ENCODE results near the gene HSPA9.
A peak's percentile ranks its signal among the peaks of the same experiment; 100 is the strongest.

Gene HSPA9

GRCh38 chr5:138580777-138581176 is 5.6 kb upstream of the HSPA9 start:
- no peak overlapping the region for H3K4me2 ChIP-seq (ENCODE audit: low read length)
- H3K79me2 ChIP-seq = no peaks in the 10 kb centered on the region
- H3K36me3 ChIP-seq (ENCODE audit: control insufficient read depth, insufficient read depth, low read length) = no peaks in the 10 kb centered on the region
- no peak overlapping the region for H2AFZ ChIP-seq
- no peak overlapping the region for H3K9ac ChIP-seq
- no peak overlapping the region for H3K4me3 ChIP-seq (ENCODE audit: low read depth, low read length)
- no peaks in the 10 kb centered on the region for H3K9me3 ChIP-seq (ENCODE audit: control insufficient read depth, low read length)
- no peak overlapping the region for H3K27ac ChIP-seq
- no peak for TF ChIP-seq CTCF (IDR thresholded peaks at IDR 0.05)
- H3K27me3 ChIP-seq (ENCODE audit: control insufficient read depth, insufficient read depth, low read length) = no peaks in the 10 kb centered on the region
- no peaks in the 10 kb centered on the region for H3K4me1 ChIP-seq

GRCh38 chr5:138580001-138580400 is 4.8 kb upstream of the HSPA9 start:
- Histone ChIP-seq H3K4me3 (ENCODE audit: low read depth, low read length) (no peak overlapping the region), H3K36me3 (ENCODE audit: control insufficient read depth, insufficient read depth, low read length) (no peaks in the 10 kb centered on the region), H3K27me3 (ENCODE audit: control insufficient read depth, insufficient read depth, low read length) (no peaks in the 10 kb centered on the region), H3K79me2 (no peaks in the 10 kb centered on the region), H3K4me2 (ENCODE audit: low read length) (no peak overlapping the region), H2AFZ (no peak overlapping the region), H3K27ac (no peak overlapping the region), H3K9ac (no peak overlapping the region), H3K4me1 (no peaks in the 10 kb centered on the region), H3K9me3 (ENCODE audit: control insufficient read depth, low read length) (no peaks in the 10 kb centered on the region)
- no peak for TF ChIP-seq CTCF (IDR thresholded peaks at IDR 0.05)

- Histone ChIP-seq H3K79me2 (peaks cover 3% of the 10 kb centered on the region), H3K27me3 (ENCODE audit: control insufficient read depth, insufficient read depth, low read length) (no peaks in the 10 kb centered on the region), H3K9ac (no peak overlapping the region), H3K9me3 (ENCODE audit: control insufficient read depth, low read length) (no peaks in the 10 kb centered on the region), H2AFZ (no peak overlapping the region), H3K27ac (no peak overlapping the region), H3K36me3 (ENCODE audit: control insufficient read depth, insufficient read depth, low read length) (no peaks in the 10 kb centered on the region), H3K4me1 (no peaks in the 10 kb centered on the region), H3K4me2 (ENCODE audit: low read length) (no peak overlapping the region), H3K4me3 (ENCODE audit: low read depth, low read length) (no peak overlapping the region)
- TF ChIP-seq CTCF (IDR thresholded peaks at IDR 0.05) = no peak
Observed at GRCh38 chr5:138579517-138579863, 4.3 kb upstream of the HSPA9 start.

- TF ChIP-seq CTCF (IDR thresholded peaks at IDR 0.05) = no peak
- peaks cover 17% of the 10 kb centered on the region for H3K79me2 ChIP-seq
- H3K27ac ChIP-seq = no peak overlapping the region
- H3K27me3 ChIP-seq (ENCODE audit: control insufficient read depth, insufficient read depth, low read length) = no peaks in the 10 kb centered on the region
- no peak overlapping the region for H2AFZ ChIP-seq
- H3K9me3 ChIP-seq (ENCODE audit: control insufficient read depth, low read length) = no peaks in the 10 kb centered on the region
- H3K4me3 ChIP-seq (ENCODE audit: low read depth, low read length) = no peak overlapping the region
- H3K4me2 ChIP-seq (ENCODE audit: low read length) = no peak overlapping the region
- no peak overlapping the region for H3K9ac ChIP-seq
- H3K4me1 ChIP-seq = peaks cover 2% of the 10 kb centered on the region
- no peaks in the 10 kb centered on the region for H3K36me3 ChIP-seq (ENCODE audit: control insufficient read depth, insufficient read depth, low read length)
Observed at GRCh38 chr5:138577452-138577851, 2.3 kb upstream of the HSPA9 start.

- H3K27ac ChIP-seq = peak overlapping the region; percentile 99
- peak overlapping the region; percentile 95 for H3K4me3 ChIP-seq (ENCODE audit: low read depth, low read length)
- peak overlapping the region; percentile 97 for H2AFZ ChIP-seq
- H3K4me2 ChIP-seq (ENCODE audit: low read length) = peak overlapping the region; percentile 88
- no peaks in the 10 kb centered on the region for H3K27me3 ChIP-seq (ENCODE audit: control insufficient read depth, insufficient read depth, low read length)
- peak overlapping the region; percentile 96 for H3K9ac ChIP-seq
- peaks cover 37% of the 10 kb centered on the region for H3K79me2 ChIP-seq
- no peaks in the 10 kb centered on the region for H3K9me3 ChIP-seq (ENCODE audit: control insufficient read depth, low read length)
- H3K4me1 ChIP-seq = peaks cover 2% of the 10 kb centered on the region
- no peak for TF ChIP-seq CTCF (IDR thresholded peaks at IDR 0.05)
- no peaks in the 10 kb centered on the region for H3K36me3 ChIP-seq (ENCODE audit: control insufficient read depth, insufficient read depth, low read length)
Observed at GRCh38 chr5:138574744-138575193, 432 bp downstream of the HSPA9 start.

Measured in parathyroid adenoma (tissue), 2 donors.